ENCODE measurements around the gene CEP112. TPM values are rescaled to one million over a fixed set of nuclear protein-coding genes. Genes with fewer than 3 reads are reported as not detected.

Gene CEP112
- total and polyA plus RNA-seq, 2 experiments from 2014 or later: 4.0 to 4.3 TPM

DNA sequence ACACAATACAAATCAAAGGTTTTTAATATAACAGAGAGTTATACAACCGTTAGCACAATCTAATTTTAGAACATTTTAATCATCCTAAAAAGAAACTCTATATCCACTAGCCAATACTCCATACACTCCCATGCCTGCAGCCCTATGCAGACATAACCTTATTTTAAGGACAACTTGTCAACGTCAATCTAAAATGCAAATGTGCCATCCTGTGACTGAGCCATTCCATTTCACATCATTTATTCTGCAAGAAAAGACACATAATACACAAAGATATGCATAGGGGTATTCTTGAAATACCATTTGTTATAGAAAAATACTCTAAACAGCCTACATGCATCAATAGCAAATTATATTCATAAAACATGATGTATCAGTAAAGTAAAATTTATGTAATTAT lies 106.7 kb downstream of the CEP112 start:
- no peak for ATAC-seq
- no peak overlapping the region for H3K27ac Mint-ChIP-seq

More for the DNA sequence above, 106.7 kb downstream of the CEP112 start:
- Histone ChIP-seq H3K4me3 (no peak overlapping the region), H3K4me1 (ENCODE audit: insufficient read depth) (no peaks in the 10 kb centered on the region), H3K79me2 (replicated peaks; ENCODE audit: insufficient read depth) (no peaks in the 10 kb centered on the region), H3K27ac (ENCODE audit: low read depth) (no peak overlapping the region), H2AFZ (no peak overlapping the region), H3K9me2 (ENCODE audit: insufficient read depth) (no peaks in the 10 kb centered on the region; the same call in 1 of the 2 replicates), H3F3A (replicated peaks; ENCODE audit: low read depth) (no peaks in the 10 kb centered on the region), H3K4me2 (no peak overlapping the region), H3K27me3 (ENCODE audit: insufficient read depth) (no peaks in the 10 kb centered on the region), H3K36me3 (ENCODE audit: insufficient read depth) (no peaks in the 10 kb centered on the region), H4K20me1 (replicated peaks; ENCODE audit: insufficient read depth) (no peaks in the 10 kb centered on the region)
- DNase-seq (ENCODE audit: low spot score): no peak
- H3K4me1 Mint-ChIP-seq: peaks cover 2% of the 10 kb centered on the region; the same call in 1 of the 3 replicates
- no peak overlapping the region for H3K4me3 Mint-ChIP-seq
- peaks cover 10% of the 10 kb centered on the region for H3K36me3 Mint-ChIP-seq (ENCODE audit: low read depth)
- TF ChIP-seq POLR2AphosphoS5 (IDR thresholded peaks at IDR 0.05; ENCODE audit: low read depth): no peak
- TF ChIP-seq ZNF462 (CRISPR knock-in tag; IDR thresholded peaks at IDR 0.05): no peak
- no peak for TF ChIP-seq ZNF114 (CRISPR knock-in tag; IDR thresholded peaks at IDR 0.05)
- no peak for TF ChIP-seq REST (IDR thresholded peaks at IDR 0.05; ENCODE audit: unreplicated experiment)
- TF ChIP-seq NANOG (IDR thresholded peaks at IDR 0.05; ENCODE audit: borderline replicate concordance): no peak
- no peak for TF ChIP-seq CTCF (conservative IDR thresholded peaks at IDR 0.05; ENCODE audit: low read depth in 2 of 2)
- TF ChIP-seq EZH2 (IDR thresholded peaks at IDR 0.05; ENCODE audit: low read depth, unreplicated experiment): no peak
- TF ChIP-seq CREB1 (CRISPR knock-in tag; IDR thresholded peaks at IDR 0.05; ENCODE audit: low read depth): no peak
- no peak for TF ChIP-seq ZNF331 (CRISPR knock-in tag; IDR thresholded peaks at IDR 0.05; ENCODE audit: low read depth)
- TF ChIP-seq JUNB (IDR thresholded peaks at IDR 0.05; ENCODE audit: unreplicated experiment): no peak
- no peak for TF ChIP-seq EZH2phosphoT487 (IDR thresholded peaks at IDR 0.05; ENCODE audit: unreplicated experiment)
- H3K9me3 Mint-ChIP-seq: peaks cover 18% of the 10 kb centered on the region
- no peaks in the 10 kb centered on the region for H3K27me3 Mint-ChIP-seq (ENCODE audit: insufficient read depth, low read depth, poor library complexity)
